Nephron progenitor cell (in vitro differentiated cells): Measurements from ENCODE around the gene RBMS3.

Source experiments
- DNase-seq: peaks from one replicate; pipeline ENCODE4 v3.0.0; 2021
- H3K27ac Mint-ChIP-seq: 2 replicates; pipeline ENCODE4 v1.8.0; 2021; ENCODE audit warnings: mild to moderate bottlenecking, moderate library complexity, mixed read lengths
- H3K27me3 Mint-ChIP-seq: 2 replicates; pipeline ENCODE4 v1.8.0; 2021; ENCODE audit warnings: mild to moderate bottlenecking, low read depth, mixed read lengths; ENCODE audit not compliant: poor library complexity
- H3K36me3 Mint-ChIP-seq: 2 replicates; pipeline ENCODE4 v1.8.0; 2021; ENCODE audit warnings: low read depth, mixed read lengths
- H3K4me1 Mint-ChIP-seq: 2 replicates; pipeline ENCODE4 v1.8.0; 2021; ENCODE audit warnings: mixed read lengths
- H3K4me3 Mint-ChIP-seq: 2 replicates; pipeline ENCODE4 v1.8.0; 2021; ENCODE audit warnings: mild to moderate bottlenecking, moderate library complexity, mixed read lengths
- H3K9me3 Mint-ChIP-seq: 2 replicates; pipeline ENCODE4 v1.8.0; 2021; ENCODE audit warnings: mild to moderate bottlenecking, moderate library complexity, mixed read lengths
- CTCF ChIP-seq: fragments of 200-600 bp; sonication (generic); IDR thresholded peaks from 2 replicates; pipeline ENCODE4 v1.5.0; 2021; ENCODE audit warnings: antibody characterized with exemption

Gene RBMS3

GRCh38 chr3:29291260-29291981 is 10.6 kb downstream of the RBMS3 start:
- Mint-ChIP-seq H3K36me3 (peaks cover 7% of the 10 kb centered on the region), H3K9me3 (no peaks in the 10 kb centered on the region), H3K4me3 (no peak overlapping the region), H3K27ac (no peak overlapping the region), H3K4me1 (peaks cover 41% of the 10 kb centered on the region), H3K27me3 (no peaks in the 10 kb centered on the region)
- TF ChIP-seq CTCF: no peak
- DNase-seq: no peak

GRCh38 chr3:29291982-29292363 is 11.1 kb downstream of the RBMS3 start:
- Mint-ChIP-seq H3K4me3 (no peak overlapping the region), H3K9me3 (no peaks in the 10 kb centered on the region), H3K27ac (no peak overlapping the region), H3K4me1 (peaks cover 37% of the 10 kb centered on the region), H3K36me3 (peaks cover 7% of the 10 kb centered on the region), H3K27me3 (no peaks in the 10 kb centered on the region)
- no peak for DNase-seq
- no peak for TF ChIP-seq CTCF

GRCh38 chr3:29293421-29293820 is 12.6 kb downstream of the RBMS3 start:
- TF ChIP-seq CTCF: no peak
- no peaks in the 10 kb centered on the region for H3K9me3 Mint-ChIP-seq
- H3K4me3 Mint-ChIP-seq: no peak overlapping the region
- H3K27ac Mint-ChIP-seq: peak overlapping the region; percentile 5
- no peaks in the 10 kb centered on the region for H3K27me3 Mint-ChIP-seq
- peaks cover 33% of the 10 kb centered on the region for H3K4me1 Mint-ChIP-seq
- no peak for DNase-seq
- peaks cover 7% of the 10 kb centered on the region for H3K36me3 Mint-ChIP-seq

GRCh38 chr3:29297998-29298397 is 17.1 kb downstream of the RBMS3 start:
- H3K27me3 Mint-ChIP-seq: no peaks in the 10 kb centered on the region
- peaks cover 28% of the 10 kb centered on the region for H3K4me1 Mint-ChIP-seq
- no peak for DNase-seq
- no peak for TF ChIP-seq CTCF
- no peak overlapping the region for H3K27ac Mint-ChIP-seq
- no peaks in the 10 kb centered on the region for H3K9me3 Mint-ChIP-seq
- no peak overlapping the region for H3K4me3 Mint-ChIP-seq
- H3K36me3 Mint-ChIP-seq: no peaks in the 10 kb centered on the region

GRCh38 chr3:29301332-29302019 is 20.6 kb downstream of the RBMS3 start:
- peak overlapping the region; percentile 30 for H3K27ac Mint-ChIP-seq
- H3K36me3 Mint-ChIP-seq: peaks cover 17% of the 10 kb centered on the region
- no peaks in the 10 kb centered on the region for H3K27me3 Mint-ChIP-seq
- H3K9me3 Mint-ChIP-seq: peaks cover 5% of the 10 kb centered on the region
- no peak overlapping the region for H3K4me3 Mint-ChIP-seq
- H3K4me1 Mint-ChIP-seq: peaks cover 12% of the 10 kb centered on the region
- no peak for TF ChIP-seq CTCF
- DNase-seq: no peak

GRCh38 chr3:29302619-29303018 is 21.7 kb downstream of the RBMS3 start:
- H3K4me1 Mint-ChIP-seq: peaks cover 11% of the 10 kb centered on the region
- peaks cover 17% of the 10 kb centered on the region for H3K36me3 Mint-ChIP-seq
- TF ChIP-seq CTCF: no peak
- H3K9me3 Mint-ChIP-seq: peaks cover 5% of the 10 kb centered on the region
- no peak overlapping the region for H3K27ac Mint-ChIP-seq
- no peaks in the 10 kb centered on the region for H3K27me3 Mint-ChIP-seq
- H3K4me3 Mint-ChIP-seq: no peak overlapping the region
- no peak for DNase-seq
